Activated CD4-positive, alpha-beta T cell treated with anti-CD3 and anti-CD28 coated beads, Interleukin-2, amount 10 ng/mL, durations not matched to agents 7 days and 5 days (primary cell): ENCODE results near the gene IRF7. TPM values are rescaled to one million over a fixed set of nuclear protein-coding genes. Genes with fewer than 3 reads are reported as not detected.

Source experiments
- CTCF ChIA-PET: fragments of 350-600 bp; sonication (Branson Sonifier 250); formaldehyde crosslinking; loops from one replicate; lab custom pipeline; 2021; ENCODE audit warnings: antibody characterized with exemption; lab: Charles Lee
- POLR2A ChIA-PET: fragments of 350-600 bp; sonication (Branson Sonifier 250); formaldehyde crosslinking; loops from one replicate; lab custom pipeline; 2021; ENCODE audit warnings: antibody characterized with exemption; lab: Charles Lee
- DNase-seq: peaks from one replicate; pipeline ENCODE4 v3.0.0-alpha.2; 2020
- H3K27ac Mint-ChIP-seq: one replicate; pipeline ENCODE4 v1.8.0; 2021; ENCODE audit warnings: mild to moderate bottlenecking, moderate library complexity, mixed read lengths
- H3K27me3 Mint-ChIP-seq: one replicate; pipeline ENCODE4 v1.8.0; 2021; ENCODE audit warnings: mixed read lengths
- H3K36me3 Mint-ChIP-seq: one replicate; pipeline ENCODE4 v1.8.0; 2021; ENCODE audit warnings: low read depth, mixed read lengths
- H3K4me1 Mint-ChIP-seq: one replicate; pipeline ENCODE4 v1.8.0; 2021; ENCODE audit warnings: mixed read lengths
- H3K4me3 Mint-ChIP-seq: one replicate; pipeline ENCODE4 v1.8.0; 2021; ENCODE audit warnings: mild to moderate bottlenecking, moderate library complexity, mixed read lengths
- H3K9me3 Mint-ChIP-seq: one replicate; pipeline ENCODE4 v1.8.0; 2021; ENCODE audit warnings: mixed read lengths
- total RNA-seq, 2 experiments: library from RNA; stranded (reverse); gene quantifications; one replicate each; pipeline ENCODE4 v1.2.3, GENCODE V29; 2021

Gene IRF7
- total RNA-seq, 2 experiments from 2014 or later = 152 to 154 TPM

DNA sequence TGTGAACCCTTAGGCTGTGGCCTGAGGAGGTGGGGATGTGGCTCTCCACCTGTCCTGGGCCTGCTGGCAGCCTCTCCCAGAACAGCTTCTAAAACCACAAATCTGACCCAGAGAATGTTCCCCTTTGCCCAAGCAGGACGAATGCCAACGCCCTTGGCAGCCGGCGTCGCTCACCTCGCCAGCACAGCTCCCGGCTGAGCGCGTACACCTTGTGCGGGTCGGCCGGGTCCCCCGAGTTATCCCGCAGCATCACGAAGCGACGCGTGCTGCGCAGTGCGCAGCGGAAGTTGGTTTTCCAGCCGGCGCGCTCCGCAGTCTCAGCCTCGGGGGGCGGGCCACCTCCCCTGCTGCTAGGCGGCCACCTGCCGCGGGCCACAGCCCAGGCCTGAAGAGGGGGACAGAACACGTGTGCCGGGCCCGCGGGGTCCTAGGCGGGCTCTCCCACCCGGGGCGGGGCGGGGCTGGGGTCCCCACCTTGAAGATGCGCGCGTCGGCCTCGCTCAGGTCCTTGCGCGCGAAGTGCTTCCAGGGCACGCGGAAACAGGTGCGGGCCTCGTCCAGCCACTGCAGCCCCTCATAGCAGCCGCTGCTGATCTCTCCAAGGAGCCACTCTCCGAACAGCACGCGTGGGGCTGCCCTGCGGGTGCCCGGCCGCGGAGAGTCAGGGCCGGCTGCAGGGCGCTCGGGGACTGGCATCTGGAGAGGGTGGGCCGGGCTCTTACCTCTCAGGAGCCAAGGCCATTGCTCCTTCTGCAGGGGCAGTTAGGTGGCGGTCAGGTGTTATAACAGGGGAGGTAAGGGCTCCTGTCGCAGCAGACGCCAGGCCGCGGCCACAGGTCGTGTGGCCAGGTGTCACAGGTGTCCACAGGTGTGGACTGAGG, 887 bp downstream of the IRF7 start:
- Mint-ChIP-seq H3K36me3 (peaks cover 36% of the 10 kb centered on the region), H3K4me3 (peak overlapping the region; percentile 91), H3K27ac (peak overlapping the region; percentile 95), H3K27me3 (no peaks in the 10 kb centered on the region), H3K4me1 (peaks cover 25% of the 10 kb centered on the region), H3K9me3 (no peaks in the 10 kb centered on the region)
- POLR2A ChIA-PET = no interaction called here
- CTCF ChIA-PET = interaction anchor here (1.1 to 1.8 kb wide), 3 partner anchors 11 to 26 kb away, joined by 3 to 8 read pairs (median 3); no protein-coding TSS in a partner anchor
- DNase-seq = no peak

DNA sequence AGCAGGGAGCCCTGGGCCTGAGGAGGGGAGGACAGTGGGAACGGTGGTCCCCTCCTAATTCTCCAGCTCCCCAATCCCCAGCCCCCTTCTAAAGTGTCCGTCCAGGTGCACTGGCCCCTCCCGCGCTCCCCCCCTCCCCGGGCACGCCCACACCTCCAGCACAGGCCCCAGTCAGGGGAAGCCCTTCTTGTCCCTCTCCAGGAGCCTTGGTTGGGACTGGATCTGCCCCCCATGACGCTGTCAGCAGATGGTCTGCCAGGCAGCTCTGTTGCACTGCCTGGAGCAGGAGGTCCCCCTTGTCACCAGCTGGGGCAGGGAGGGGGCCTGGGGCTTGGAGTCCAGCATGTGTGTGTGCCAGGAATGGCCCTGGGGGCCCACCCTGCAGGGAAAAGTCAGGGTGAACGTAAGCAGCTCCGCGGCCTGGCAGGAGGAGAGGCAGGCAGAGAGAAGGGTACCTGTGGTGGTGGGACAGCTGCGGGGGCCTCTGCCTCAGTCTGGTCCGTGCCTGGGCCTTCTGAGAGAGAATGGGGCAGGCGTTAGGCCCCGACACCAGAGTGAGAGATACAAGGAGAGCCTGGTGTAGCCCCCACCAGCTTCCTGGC, 1.6 kb downstream of the IRF7 start:
- no peaks in the 10 kb centered on the region for H3K9me3 Mint-ChIP-seq
- CTCF ChIA-PET = interaction anchor here (1.1 to 1.8 kb wide), 3 partner anchors 14 to 38 kb away, joined by 3 to 8 read pairs (median 3); no protein-coding TSS in a partner anchor

DNA sequence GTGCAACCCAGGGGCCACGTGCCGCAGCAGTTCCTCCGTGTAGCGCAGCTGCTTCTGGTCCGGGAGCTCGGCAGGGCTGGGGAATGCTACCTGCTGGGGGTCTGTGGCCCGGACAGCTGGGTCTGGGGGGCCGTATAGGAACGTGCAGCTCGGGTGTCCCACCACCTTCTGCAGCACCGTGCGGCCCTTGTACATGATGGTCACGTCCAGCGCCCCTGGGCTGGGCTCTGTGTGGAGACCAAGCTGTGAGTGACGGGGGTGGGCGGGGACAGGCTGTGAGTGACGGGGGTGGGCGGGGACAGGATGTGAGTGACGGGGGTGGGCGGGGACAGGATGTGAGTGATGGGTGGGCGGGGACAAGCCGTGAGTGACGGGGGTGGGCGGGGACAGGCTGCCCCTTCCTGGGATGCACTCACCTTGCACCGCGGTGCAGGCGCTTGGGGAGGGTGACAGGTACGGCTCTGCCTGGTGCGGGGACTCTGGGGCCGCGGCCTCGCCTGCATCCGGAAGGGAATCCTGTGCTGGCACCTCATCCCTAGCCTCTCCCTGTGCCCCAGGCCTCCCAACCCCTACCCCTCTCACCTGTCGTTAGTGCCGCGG, 2.3 kb downstream of the IRF7 start:
- POLR2A ChIA-PET = interaction anchor here (0.6 kb wide), 1 partner anchor 184 kb away, joined by 4 read pairs; no protein-coding TSS in a partner anchor
- Mint-ChIP-seq H3K4me3 (peak overlapping the region; percentile 91), H3K36me3 (peaks cover 36% of the 10 kb centered on the region), H3K27ac (peak overlapping the region; percentile 95), H3K9me3 (no peaks in the 10 kb centered on the region), H3K4me1 (peaks cover 25% of the 10 kb centered on the region), H3K27me3 (no peaks in the 10 kb centered on the region)
- CTCF ChIA-PET = interaction anchor here (1.1 to 1.8 kb wide), 3 partner anchors 14 to 38 kb away, joined by 3 to 8 read pairs (median 3); no protein-coding TSS in a partner anchor
- DNase-seq = peak; percentile 84

More for the DNA sequence above, 1.6 kb downstream of the IRF7 start:
- POLR2A ChIA-PET = no interaction called here
- Mint-ChIP-seq H3K4me3 (peak overlapping the region; percentile 91), H3K27me3 (no peaks in the 10 kb centered on the region), H3K36me3 (peaks cover 36% of the 10 kb centered on the region), H3K27ac (peak overlapping the region; percentile 95), H3K4me1 (peaks cover 25% of the 10 kb centered on the region)
- DNase-seq = no peak

DNA sequence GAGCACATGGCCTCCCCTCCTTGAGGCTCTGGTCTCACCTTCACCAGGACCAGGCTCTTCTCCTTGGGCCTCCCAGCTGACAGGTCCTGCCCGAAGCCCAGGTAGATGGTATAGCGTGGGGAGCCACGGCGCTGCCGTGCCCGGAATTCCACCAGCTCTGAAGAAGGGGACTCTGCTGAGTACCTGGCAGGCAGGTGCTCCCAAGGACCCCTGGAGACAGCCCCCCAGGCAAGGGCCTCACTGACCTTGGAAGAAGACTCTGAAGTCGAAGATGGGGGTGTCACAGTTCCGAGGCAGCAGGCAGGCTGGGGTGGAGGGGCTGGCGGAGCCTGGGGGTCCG, 2.8 kb downstream of the IRF7 start:
- H3K4me3 Mint-ChIP-seq = peak overlapping the region; percentile 30
- ChIA-PET CTCF (interaction anchor here (1.2 to 1.8 kb wide), 4 partner anchors 18 to 87 kb away, joined by 3 to 8 read pairs (median 5); no protein-coding TSS in a partner anchor), POLR2A (interaction anchor here (0.6 kb wide), 1 partner anchor 184 kb away, joined by 4 read pairs; no protein-coding TSS in a partner anchor)
- H3K9me3 Mint-ChIP-seq = no peaks in the 10 kb centered on the region
- H3K27me3 Mint-ChIP-seq = no peaks in the 10 kb centered on the region
- H3K4me1 Mint-ChIP-seq = peaks cover 25% of the 10 kb centered on the region
- H3K27ac Mint-ChIP-seq = no peak overlapping the region
- H3K36me3 Mint-ChIP-seq = peaks cover 36% of the 10 kb centered on the region
- no peak for DNase-seq

DNA sequence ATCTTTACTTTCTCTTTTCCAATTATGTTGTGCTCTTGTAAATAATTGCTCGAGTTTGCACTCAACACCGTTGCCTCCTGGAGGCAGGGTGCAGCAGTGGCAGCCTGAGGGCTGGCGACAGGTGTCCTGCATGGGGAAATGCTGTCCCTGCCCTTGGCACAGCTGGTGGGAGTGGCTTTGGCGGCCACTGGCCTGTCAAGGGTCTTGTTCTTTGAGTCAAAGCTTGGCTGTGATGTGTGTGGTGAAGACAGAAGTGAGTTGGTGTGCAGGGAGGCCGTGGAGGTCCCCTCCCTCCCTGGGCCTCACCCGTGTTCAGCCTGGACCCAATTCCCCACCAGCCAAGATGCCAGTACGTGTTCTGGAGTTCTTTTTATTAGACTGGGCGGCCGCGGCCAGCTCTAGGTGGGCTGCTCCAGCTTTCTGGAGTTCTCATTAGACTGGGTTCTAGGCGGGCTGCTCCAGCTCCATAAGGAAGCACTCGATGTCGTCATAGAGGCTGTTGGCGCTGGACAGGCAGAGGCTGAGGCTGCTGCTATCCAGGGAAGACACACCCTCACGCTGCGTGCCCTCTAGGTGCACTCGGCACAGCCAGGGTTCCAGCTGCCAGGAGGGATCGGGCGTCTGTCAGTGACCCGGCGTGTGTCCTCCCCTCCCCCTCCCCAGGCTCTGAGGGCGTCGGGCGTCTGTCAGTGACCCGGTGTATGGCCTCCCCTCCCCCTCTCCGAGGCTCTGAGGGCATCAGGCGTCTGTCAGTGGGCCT, 3.4 kb downstream of the IRF7 start:
- Mint-ChIP-seq H3K27me3 (no peaks in the 10 kb centered on the region), H3K27ac (peak overlapping the region; percentile 77), H3K4me1 (peaks cover 25% of the 10 kb centered on the region), H3K9me3 (no peaks in the 10 kb centered on the region), H3K4me3 (peak overlapping the region; percentile 30), H3K36me3 (peaks cover 37% of the 10 kb centered on the region)
- ChIA-PET CTCF (interaction anchor here (0.6 to 1.6 kb wide), 7 partner anchors 11 to 165 kb away, joined by 3 to 7 read pairs (median 4); no protein-coding TSS in a partner anchor), POLR2A (interaction anchor here (0.6 kb wide), 1 partner anchor 185 kb away, joined by 4 read pairs; no protein-coding TSS in a partner anchor)
- peak; percentile 54 for DNase-seq

DNA sequence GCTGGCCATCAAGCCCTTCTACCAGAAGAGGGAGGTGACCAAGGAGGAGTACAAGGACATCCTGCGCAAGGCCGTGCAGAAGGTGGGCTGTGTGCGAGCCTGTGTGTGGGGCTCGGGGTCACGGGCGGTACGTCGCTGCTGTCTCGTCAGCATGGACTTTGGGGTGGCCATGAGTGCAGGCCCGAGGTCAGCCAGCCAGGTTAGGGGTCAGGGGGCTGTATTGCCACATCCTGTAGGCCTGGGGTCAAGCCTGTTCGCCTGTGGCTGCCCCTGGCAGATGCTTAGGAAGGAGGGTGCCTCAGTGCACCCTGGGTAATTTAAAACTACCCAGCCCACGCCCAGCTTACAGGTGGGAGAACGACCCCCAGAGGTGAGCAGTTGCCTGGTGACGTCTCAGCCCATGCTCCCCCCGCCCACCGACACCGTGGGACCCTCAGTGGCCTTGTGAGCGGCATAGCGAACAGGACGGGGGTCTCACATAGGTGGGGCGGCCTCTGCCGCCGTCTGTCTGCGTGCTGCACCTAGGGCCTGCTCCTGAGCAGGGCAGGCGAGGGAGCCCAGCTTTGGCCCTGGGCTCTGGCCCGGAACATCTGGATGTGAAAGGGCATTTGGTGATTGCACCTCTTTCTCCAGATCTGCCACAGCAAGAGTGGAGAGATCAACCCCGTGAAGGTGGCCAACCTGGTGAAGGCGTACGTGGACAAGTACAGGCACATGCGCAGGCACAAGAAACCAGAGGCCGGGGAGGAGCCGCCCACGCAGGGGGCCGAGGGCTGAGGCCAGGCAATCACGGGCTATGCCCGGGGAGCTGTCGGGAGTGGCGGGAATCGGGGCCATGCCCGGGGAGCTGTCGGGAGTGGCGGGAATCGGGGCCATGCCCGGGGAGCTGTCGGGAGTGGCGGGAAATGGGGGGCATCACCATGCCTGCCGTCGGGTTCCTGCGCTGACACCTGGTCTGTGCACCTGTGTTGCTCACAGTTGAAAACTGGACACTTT, 4.5 kb downstream of the IRF7 start:
- ChIA-PET CTCF (interaction anchor here (0.9 to 1.6 kb wide), 6 partner anchors 10 to 111 kb away, joined by 3 to 7 read pairs (median 4); no protein-coding TSS in a partner anchor), POLR2A (no interaction called here)
- Mint-ChIP-seq H3K9me3 (no peaks in the 10 kb centered on the region), H3K27ac (peak overlapping the region; percentile 54), H3K36me3 (peaks cover 45% of the 10 kb centered on the region), H3K27me3 (no peaks in the 10 kb centered on the region), H3K4me1 (peaks cover 19% of the 10 kb centered on the region), H3K4me3 (no peak overlapping the region)
- DNase-seq = no peak

DNA sequence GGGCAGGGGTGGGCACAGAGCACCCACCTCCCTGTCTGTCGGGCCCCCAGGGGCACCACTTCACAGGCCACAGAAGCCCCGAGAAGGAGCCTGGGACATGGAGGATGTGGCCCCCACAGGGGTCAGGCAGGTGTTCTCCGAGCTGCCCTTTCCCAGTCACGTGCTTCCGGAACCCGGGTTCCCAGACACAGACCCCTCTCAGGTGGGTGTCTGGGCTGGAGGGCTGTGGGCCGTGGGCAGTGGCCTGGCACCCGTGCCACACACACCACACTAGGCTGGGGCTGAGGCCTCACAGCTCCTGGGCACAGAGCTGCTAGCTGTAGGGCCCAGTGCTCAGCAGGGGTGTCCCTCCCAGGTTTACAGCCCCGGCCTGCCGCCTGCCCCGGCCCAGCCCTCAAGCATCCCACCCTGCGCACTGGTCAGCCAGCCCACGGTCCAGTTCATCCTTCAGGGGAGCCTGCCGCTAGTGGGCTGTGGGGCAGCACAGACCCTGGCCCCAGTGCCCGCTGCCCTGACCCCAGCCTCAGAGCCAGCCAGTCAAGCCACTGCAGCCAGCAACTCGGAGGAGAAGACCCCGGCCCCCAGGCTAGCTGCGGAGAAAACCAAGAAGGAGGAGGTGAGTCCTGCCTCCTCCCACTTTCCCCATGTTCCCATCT, 5.5 kb downstream of the IRF7 start:
- no peak for DNase-seq
- Mint-ChIP-seq H3K27ac (no peak overlapping the region), H3K9me3 (no peaks in the 10 kb centered on the region), H3K4me3 (no peak overlapping the region), H3K36me3 (peaks cover 43% of the 10 kb centered on the region), H3K4me1 (peaks cover 14% of the 10 kb centered on the region), H3K27me3 (no peaks in the 10 kb centered on the region)
- POLR2A ChIA-PET = interaction anchor here (0.7 kb wide), 1 partner anchor 36 kb away, joined by 3 read pairs; no protein-coding TSS in a partner anchor
- CTCF ChIA-PET = interaction anchor here (1.0 to 1.3 kb wide), 2 partner anchors 29 to 30 kb away, joined by 3 read pairs; no protein-coding TSS in a partner anchor

DNA sequence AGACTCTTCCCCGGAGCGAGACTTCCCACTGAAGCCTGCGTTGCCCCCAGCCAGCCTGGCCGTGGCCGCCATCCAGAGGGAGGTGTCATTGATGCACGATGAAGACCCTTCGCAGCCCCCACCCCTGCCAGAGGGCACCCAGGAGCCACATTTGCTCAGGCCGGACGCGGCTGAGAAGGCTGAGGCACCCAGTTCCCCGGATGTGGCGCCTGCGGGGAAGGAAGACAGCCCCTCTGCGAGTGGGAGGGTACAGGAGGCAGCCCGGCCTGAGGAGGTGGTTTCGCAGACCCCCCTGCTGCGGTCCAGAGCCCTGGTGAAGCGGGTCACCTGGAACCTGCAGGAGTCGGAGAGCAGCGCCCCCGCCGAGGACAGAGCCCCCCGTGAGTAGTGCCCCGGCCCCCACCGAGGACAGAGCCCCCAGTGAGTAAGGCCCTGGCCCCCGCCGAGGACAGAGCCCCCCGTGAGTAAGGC, 6.4 kb downstream of the IRF7 start:
- H3K27ac Mint-ChIP-seq = no peak overlapping the region
- H3K4me1 Mint-ChIP-seq = peaks cover 12% of the 10 kb centered on the region
- peaks cover 45% of the 10 kb centered on the region for H3K36me3 Mint-ChIP-seq
- H3K9me3 Mint-ChIP-seq = no peaks in the 10 kb centered on the region
- no peaks in the 10 kb centered on the region for H3K27me3 Mint-ChIP-seq
- CTCF ChIA-PET = no interaction called here
- POLR2A ChIA-PET = interaction anchor here (0.7 to 1.1 kb wide), 2 partner anchors 33 to 35 kb away, joined by 3 read pairs; partner anchors contain the start of gene PHRF1
- H3K4me3 Mint-ChIP-seq = no peak overlapping the region
- DNase-seq = no peak

DNA sequence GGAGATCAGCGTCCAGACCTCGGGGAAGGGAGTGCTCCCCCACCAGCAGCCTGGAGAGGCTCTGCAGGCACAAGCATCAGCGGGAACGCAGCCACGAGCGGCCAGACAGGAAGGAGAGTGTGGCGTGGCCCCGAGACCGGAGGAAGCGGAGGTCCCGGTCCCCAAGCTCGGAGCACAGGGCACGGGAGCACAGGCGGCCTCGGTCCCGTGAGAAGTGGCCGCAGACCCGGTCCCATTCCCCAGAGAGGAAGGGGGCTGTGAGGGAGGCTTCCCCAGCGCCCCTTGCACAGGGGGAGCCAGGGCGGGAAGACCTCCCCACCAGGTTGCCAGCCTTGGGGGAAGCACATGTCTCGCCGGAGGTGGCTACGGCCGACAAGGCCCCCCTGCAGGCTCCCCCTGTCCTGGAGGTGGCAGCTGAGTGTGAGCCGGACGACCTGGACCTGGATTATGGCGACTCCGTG, 6.9 kb downstream of the IRF7 start:
- Mint-ChIP-seq H3K36me3 (peaks cover 47% of the 10 kb centered on the region), H3K4me3 (no peak overlapping the region), H3K27me3 (no peaks in the 10 kb centered on the region), H3K27ac (peak overlapping the region; percentile 62), H3K4me1 (peaks cover 8% of the 10 kb centered on the region), H3K9me3 (no peaks in the 10 kb centered on the region)
- POLR2A ChIA-PET = interaction anchor here (1.1 kb wide), 1 partner anchor 33 kb away, joined by 3 read pairs; the partner anchor contains the start of gene PHRF1
- CTCF ChIA-PET = no interaction called here
- DNase-seq = no peak

DNA sequence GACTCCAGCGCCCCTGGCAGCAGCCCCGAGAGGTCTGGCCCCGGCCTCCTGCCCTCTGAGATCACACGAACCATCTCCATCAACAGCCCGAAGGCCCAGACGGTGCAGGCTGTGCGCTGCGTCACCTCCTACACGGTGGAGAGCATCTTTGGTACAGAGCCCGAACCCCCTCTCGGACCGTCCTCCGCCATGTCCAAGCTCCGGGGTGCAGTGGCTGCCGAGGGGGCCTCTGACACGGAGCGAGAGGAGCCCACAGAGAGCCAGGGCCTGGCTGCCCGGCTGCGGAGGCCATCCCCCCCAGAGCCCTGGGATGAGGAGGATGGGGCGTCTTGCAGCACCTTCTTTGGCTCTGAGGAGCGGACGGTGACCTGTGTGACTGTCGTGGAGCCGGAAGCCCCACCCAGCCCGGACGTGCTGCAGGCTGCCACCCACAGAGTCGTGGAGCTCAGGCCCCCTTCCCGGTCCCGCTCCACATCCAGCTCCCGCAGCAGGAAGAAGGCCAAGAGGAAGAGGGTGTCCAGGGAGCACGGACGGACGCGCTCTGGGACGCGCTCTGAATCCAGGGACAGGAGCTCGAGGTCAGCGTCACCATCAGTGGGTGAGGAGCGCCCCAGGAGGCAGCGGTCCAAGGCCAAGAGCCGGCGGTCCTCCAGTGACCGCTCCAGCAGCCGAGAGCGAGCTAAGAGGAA, 7.6 kb downstream of the IRF7 start:
- no peak overlapping the region for H3K4me3 Mint-ChIP-seq
- ChIA-PET POLR2A (interaction anchor here (1.1 kb wide), 1 partner anchor 32 kb away, joined by 3 read pairs; the partner anchor contains the start of gene PHRF1), CTCF (interaction anchor here (1.3 kb wide), 1 partner anchor 9 kb away, joined by 4 read pairs; no protein-coding TSS in a partner anchor)
- H3K4me1 Mint-ChIP-seq = peaks cover 4% of the 10 kb centered on the region
- DNase-seq = no peak
- H3K27ac Mint-ChIP-seq = no peak overlapping the region
- H3K27me3 Mint-ChIP-seq = no peaks in the 10 kb centered on the region
- peaks cover 42% of the 10 kb centered on the region for H3K36me3 Mint-ChIP-seq
- H3K9me3 Mint-ChIP-seq = no peaks in the 10 kb centered on the region
